GM12878 (cell line): ENCODE measurements around the gene HTR3E. TPM values are rescaled to one million over a fixed set of nuclear protein-coding genes. Genes with fewer than 3 reads are reported as not detected.

Source experiments
- ATAC-seq: fragments of 200-7000 bp; cut with Tn5 transposase; 3 replicates; pipeline ENCODE4 v1.9.1; 2020; ENCODE audit warnings: mild to moderate bottlenecking, moderate library complexity
- BruUV-seq: library from RNA; stranded (reverse); fragments of 400-500 nt; replicated peaks from 2 replicates; lab custom pipeline; 2021; lab: Mats Ljungman, UMichigan
- CTCF ChIA-PET: fragments of 300-600 bp; sonication (Branson Sonifier 250); formaldehyde crosslinking; extraction: SDS; loops from one replicate; lab custom pipeline; 2021; ENCODE audit warnings: inconsistent platforms; lab: Yijun Ruan, JAX
- POLR2A ChIA-PET: fragments of 350-600 bp; formaldehyde crosslinking; extraction: SDS; loops from one replicate; lab custom pipeline; 2021; ENCODE audit warnings: inconsistent platforms; lab: Charles Lee
- RAD21 ChIA-PET: fragments of 300-600 bp; sonication (Branson Sonifier 250); formaldehyde crosslinking; loops from one replicate; lab custom pipeline; 2023; ENCODE audit warnings: antibody characterized with exemption; ENCODE audit not compliant: unreplicated experiment; lab: Charles Lee
- SMC1A ChIA-PET: fragments of 300-600 bp; sonication (Branson Sonifier 250); formaldehyde crosslinking; loops from one replicate; lab custom pipeline; 2023; ENCODE audit not compliant: unreplicated experiment, uncharacterized antibody; lab: Charles Lee
- DNase-seq: peaks from one replicate; pipeline ENCODE4 v3.0.0-alpha.2; 2011; ENCODE audit warnings: low read depth, low spot score
- FAIRE-seq: peaks from 3 replicates; lab custom pipeline; 2011; peaks lifted over from hg19 to GRCh38; lab: Jason Lieb, UNC
- H2AFZ ChIP-seq: 2 replicates; pipeline ENCODE4 v1.6.0; 2011; ENCODE audit warnings: low read depth, low read length, control low read depth; ENCODE audit not compliant: control insufficient read depth
- H3K27ac ChIP-seq: 2 replicates; pipeline ENCODE4 v1.5.1; 2011; ENCODE audit warnings: control low read depth; ENCODE audit not compliant: control insufficient read depth, insufficient read depth
- H3K27me3 ChIP-seq, 2 experiments: replicated peaks in 1 of 2; 2 replicates each; pipeline versions ENCODE4 v1.6.0 to v1.6.1; 2011; ENCODE audit warnings: low read length in 1 of 2; ENCODE audit not compliant: control insufficient read depth in 2 of 2, insufficient read depth in 2 of 2
- H3K36me3 ChIP-seq, 2 experiments: 2 replicates each; pipeline ENCODE4 v1.5.1; 2011; ENCODE audit warnings: low read length in 1 of 2; ENCODE audit not compliant: control insufficient read depth in 2 of 2, insufficient read depth in 2 of 2
- H3K4me1 ChIP-seq: 2 replicates; pipeline ENCODE4 v1.6.1; 2011; ENCODE audit warnings: mild to moderate bottlenecking, low read length, moderate library complexity, mixed read lengths; ENCODE audit not compliant: control insufficient read depth, insufficient read depth
- H3K4me2 ChIP-seq: 2 replicates; pipeline ENCODE4 v1.6.0; 2011; ENCODE audit warnings: control low read depth; ENCODE audit not compliant: control insufficient read depth, insufficient read depth
- H3K4me3 ChIP-seq: fragments of 200-600 bp; sonication (generic); 2 replicates; pipeline ENCODE4 v1.5.1; 2016
- H3K79me2 ChIP-seq: 2 replicates; pipeline ENCODE4 v1.6.0; 2011; ENCODE audit warnings: low read length; ENCODE audit not compliant: control insufficient read depth, insufficient read depth
- H3K9ac ChIP-seq: 2 replicates; pipeline ENCODE4 v1.8.0; 2011; ENCODE audit warnings: low read length, control low read depth, mixed read lengths; ENCODE audit not compliant: control insufficient read depth, insufficient read depth
- H3K9me3 ChIP-seq: replicated peaks from 3 replicates; pipeline ENCODE4 v1.5.1; 2011; ENCODE audit warnings: mild to moderate bottlenecking, low read length; ENCODE audit not compliant: control insufficient read depth, insufficient read depth
- H4K20me1 ChIP-seq: 2 replicates; pipeline ENCODE4 v1.6.0; 2011; ENCODE audit not compliant: control insufficient read depth, insufficient read depth
- BMI1 ChIP-seq: fragments of 450-650 bp; IDR thresholded peaks from 2 replicates; pipeline ENCODE4 v1.6.1; 2016; ENCODE audit warnings: mild to moderate bottlenecking, moderate library complexity, borderline replicate concordance
- CREM ChIP-seq: IDR thresholded peaks from 2 replicates; pipeline ENCODE4 v1.6.1; 2014; ENCODE audit warnings: antibody characterized with exemption, low read depth
- EED ChIP-seq: sonication (generic); IDR thresholded peaks from 2 replicates; pipeline ENCODE4 v1.6.1; 2016; ENCODE audit warnings: antibody characterized with exemption, low read depth
- IKZF1 ChIP-seq: fragments of 450-650 bp; conservative IDR thresholded peaks from 2 replicates; pipeline ENCODE4 v1.6.1; 2017; ENCODE audit warnings: antibody characterized with exemption, mild to moderate bottlenecking
- POLR2AphosphoS5 ChIP-seq: IDR thresholded peaks from 2 replicates; pipeline ENCODE4 v1.6.1; 2011; ENCODE audit warnings: mild to moderate bottlenecking, low read length, inconsistent platforms
- REST ChIP-seq: IDR thresholded peaks from 2 replicates; pipeline ENCODE4 v1.6.1; 2012; ENCODE audit warnings: mild to moderate bottlenecking, low read depth, low read length
- STAT3 ChIP-seq: IDR thresholded peaks from 2 replicates; pipeline ENCODE4 v1.6.1; 2011; ENCODE audit warnings: low read depth, low read length, improper control_type of control experiment
- TCF12 ChIP-seq: IDR thresholded peaks from 2 replicates; pipeline ENCODE4 v1.6.1; 2011; ENCODE audit warnings: low read depth, mild to moderate bottlenecking, low read length
- ZBTB40 ChIP-seq: fragments of 450-650 bp; IDR thresholded peaks from 2 replicates; pipeline ENCODE4 v1.6.1; 2016; ENCODE audit warnings: mild to moderate bottlenecking, moderate library complexity, borderline replicate concordance
- ZNF24 ChIP-seq: fragments of 450-650 bp; IDR thresholded peaks from 2 replicates; pipeline ENCODE4 v1.6.1; 2017; ENCODE audit warnings: antibody characterized with exemption, mild to moderate bottlenecking
- WGBS: methylation state at CpG from one replicate; pipeline ENCODE4 v1.1.6; 2016; ENCODE audit warnings: low lambda C conversion rate; ENCODE audit not compliant: insufficient replicate concordance, insufficient coverage; ENCODE audit errors: missing lambda C conversion rate; 5-methylcytosine and 5-hydroxymethylcytosine counted together
- in situ Hi-C: fragments of 300-500 bp; cut with MboI; formaldehyde crosslinking; loops from 9 replicates; pipeline ENCODE4 v1.14.3; 2018; ENCODE audit warnings: mixed read lengths
- intact Hi-C: fragments of 100-400 bp; cut with micrococcal nuclease; formaldehyde crosslinking; loops from one replicate; pipeline ENCODE4 v1.14.2; 2022; ENCODE audit not compliant: unreplicated experiment
- polyA plus RNA-seq, 11 experiments: library from polyadenylated mRNA; depleted of rRNA in 4 of 11; unstranded in 6 of 11; stranded (reverse) in 5 of 11; fragments of >200 nt; fragmentation: Nextera tagmentation in 4 of 11; fragmentation: Illumina TruSeq in 1 of 11; extraction: Ambion mirVana in 4 of 11; extraction: Trizol in 1 of 11; gene quantifications; 1 replicate in 1 of 11; 2 replicates in 10 of 11; pipeline versions ENCODE4 v1.2.1 to v1.2.3, GENCODE V29; 2011 to 2016; ENCODE audit warnings: inconsistent platforms in 2 of 11, missing spikeins in 2 of 11, low read depth in 1 of 11
- total RNA-seq, 4 experiments: library from RNA; depleted of rRNA in 3 of 4; stranded (reverse); fragments of >200 nt in 3 of 4; fragmentation: Illumina TruSeq in 1 of 4; extraction: Trizol in 1 of 4; gene quantifications; 2 replicates each; pipeline versions ENCODE4 v1.2.1 to v1.2.3, GENCODE V29; 2013 to 2021

Gene HTR3E
- total and polyA plus RNA-seq, 10 of the 15 experiments (the other 5 are each of a cell fraction or from before 2014, with no cell fraction given): not detected

- SMC1A ChIA-PET: no interaction called here
- Histone ChIP-seq H2AFZ (no peak overlapping the region), H4K20me1 (no peaks in the 10 kb centered on the region), H3K4me1 (no peaks in the 10 kb centered on the region; the same call in 1 of the 2 replicates), H3K27ac (no peak overlapping the region), H3K79me2 (peaks cover 10% of the 10 kb centered on the region), H3K9ac (no peak overlapping the region), H3K36me3 (peaks cover 27 to 34% of the 10 kb centered on the region in 2 experiments), H3K9me3 (no peaks in the 10 kb centered on the region), H3K27me3 (no peaks in the 10 kb centered on the region), H3K4me3 (no peak overlapping the region), H3K4me2 (no peak overlapping the region)
- no peak for FAIRE-seq
- POLR2A ChIA-PET: no interaction called here
- DNase-seq: no peak
- in situ Hi-C loops: no loop called here
- 84% methylated on average over 7 of the region's 7 CpGs for WGBS
- no peak for TF ChIP-seq TCF12
- 0 out of 2 replicates have a peak, but pooled peaks have one; percentile 8 for TF ChIP-seq POLR2AphosphoS5
- TF ChIP-seq STAT3: no peak
- no peak for TF ChIP-seq ZNF24
- no peak for ATAC-seq
- CTCF ChIA-PET: interaction anchor here (0.5 kb wide), 1 partner anchor 204 kb away, joined by 3 read pairs; no protein-coding TSS in a partner anchor
- intact Hi-C loops: no loop called here
- RAD21 ChIA-PET: no interaction called here
- no TSS peak for BruUV-seq
These were observed 45.3 kb downstream of the HTR3E start for GRCh38 chr3:184142199-184142598.

GRCh38 chr3:184143327-184143726, 46.5 kb downstream of the HTR3E start:
- in situ Hi-C loops: no loop called here
- no peak for DNase-seq
- SMC1A ChIA-PET: no interaction called here
- Histone ChIP-seq H3K27ac (peak overlapping the region; percentile 37), H3K36me3 (peaks cover 27 to 34% of the 10 kb centered on the region in 2 experiments), H3K9me3 (no peaks in the 10 kb centered on the region), H2AFZ (no peak overlapping the region), H3K27me3 (no peaks in the 10 kb centered on the region), H3K79me2 (no peaks in the 10 kb centered on the region), H3K4me1 (no peaks in the 10 kb centered on the region; the same call in 1 of the 2 replicates), H3K4me3 (no peak overlapping the region), H3K4me2 (no peak overlapping the region), H4K20me1 (no peaks in the 10 kb centered on the region), H3K9ac (peak overlapping the region; percentile 7; the same call in 1 of the 2 replicates)
- BruUV-seq: no TSS peak
- intact Hi-C loops: no loop called here
- POLR2A ChIA-PET: interaction anchor here (1.1 kb wide), 1 partner anchor 12 kb away, joined by 3 read pairs; no protein-coding TSS in a partner anchor
- ATAC-seq: peak; percentile 88
- 18% methylated on average over 3 of the region's 3 CpGs for WGBS
- RAD21 ChIA-PET: no interaction called here
- FAIRE-seq: no peak
- CTCF ChIA-PET: interaction anchor here (0.8 to 1.9 kb wide), 3 partner anchors 85 to 228 kb away, joined by 3 to 5 read pairs (median 4); partner anchors contain the start of gene EEF1AKMT4
- TF ChIP-seq CREM (0 out of 2 replicates have a peak, but pooled peaks have one; percentile 27), BMI1 (no peak), EED (peak; percentile 66; the same call in 1 of the 2 replicates), ZBTB40 (no peak), IKZF1 (0 out of 2 replicates have a peak, but pooled peaks have one; percentile 11), REST (no peak)
